OCI-LY1 (cell line): ENCODE results near the gene KCP.

ENCODE experiments used
- H2AFZ ChIP-seq: fragments of 200-600 bp; sonication (generic), shearing (Covaris generic); 2 replicates; pipeline ENCODE4 v1.6.0; 2014; ENCODE audit warnings: antibody characterized with exemption, mild to moderate bottlenecking, low read length
- H3F3A ChIP-seq: fragments of 200-600 bp; sonication (generic), shearing (Covaris generic); 2 replicates; pipeline ENCODE4 v1.6.0; 2014; ENCODE audit warnings: mild to moderate bottlenecking, antibody characterized with exemption, low read length, moderate library complexity; ENCODE audit not compliant: insufficient read depth
- H3K27ac ChIP-seq: fragments of 200-600 bp; sonication (generic); 2 replicates; pipeline ENCODE4 v1.5.1; 2014; ENCODE audit warnings: low read length, mixed run types, mild to moderate bottlenecking, low read depth; ENCODE audit not compliant: poor library complexity, severe bottlenecking
- H3K27me3 ChIP-seq: fragments of 200-600 bp; sonication (generic); 2 replicates; pipeline ENCODE4 v1.6.0; 2014; ENCODE audit warnings: antibody characterized with exemption, mild to moderate bottlenecking, low read length, moderate library complexity; ENCODE audit not compliant: insufficient read depth
- H3K36me3 ChIP-seq: fragments of 200-600 bp; sonication (generic); 2 replicates; pipeline ENCODE4 v1.6.1; 2014; ENCODE audit warnings: mild to moderate bottlenecking, antibody characterized with exemption, low read length, moderate library complexity, mixed read lengths; ENCODE audit not compliant: insufficient read depth
- H3K4me1 ChIP-seq: fragments of 200-600 bp; sonication (generic); 2 replicates; pipeline ENCODE4 v1.5.1; 2014; ENCODE audit warnings: mild to moderate bottlenecking, low read length, moderate library complexity; ENCODE audit not compliant: insufficient read depth, severe bottlenecking
- H3K4me2 ChIP-seq: fragments of 200-600 bp; sonication (generic), shearing (Covaris generic); 2 replicates; pipeline ENCODE4 v1.6.1; 2014; ENCODE audit warnings: low read length
- H3K4me3 ChIP-seq: fragments of 200-600 bp; sonication (generic); 2 replicates; pipeline ENCODE4 v1.5.1; 2014; ENCODE audit warnings: low read length, low read depth, mild to moderate bottlenecking, mixed read lengths; ENCODE audit not compliant: poor library complexity, severe bottlenecking
- H3K79me2 ChIP-seq: fragments of 200-600 bp; shearing (Covaris generic); 2 replicates; pipeline ENCODE4 v1.6.1; 2016; ENCODE audit warnings: mixed run types, low read length, mixed read lengths; ENCODE audit not compliant: insufficient read depth
- H3K9ac ChIP-seq: fragments of 200-600 bp; sonication (generic), shearing (Covaris generic); 2 replicates; pipeline ENCODE4 v1.6.1; 2014; ENCODE audit warnings: mild to moderate bottlenecking, low read length, mixed read lengths
- H3K9me2 ChIP-seq: fragments of 200-600 bp; sonication (generic), shearing (Covaris generic); 2 replicates; pipeline ENCODE4 v1.6.1; 2014; ENCODE audit warnings: low read depth, mild to moderate bottlenecking, low read length, mixed read lengths
- H3K9me3 ChIP-seq: fragments of 200-600 bp; shearing (Covaris generic); 2 replicates; pipeline ENCODE4 v1.6.1; 2014; ENCODE audit warnings: low read length, mixed read lengths
- H4K20me1 ChIP-seq: fragments of 200-600 bp; sonication (generic), shearing (Covaris generic); 2 replicates; pipeline ENCODE4 v1.6.0; 2016; ENCODE audit warnings: mild to moderate bottlenecking, low read length; ENCODE audit not compliant: insufficient read depth
- CTCF ChIP-seq: fragments of 200-600 bp; sonication (generic), shearing (Covaris generic); IDR thresholded peaks from 2 replicates; pipeline ENCODE4 v1.5.1; 2017; ENCODE audit warnings: mild to moderate bottlenecking, antibody characterized with exemption, low read length, moderate library complexity, mixed read lengths
- EZH2 ChIP-seq: fragments of 200-600 bp; sonication (generic), shearing (Covaris generic); IDR thresholded peaks from 2 replicates; pipeline ENCODE4 v1.8.0; 2017; ENCODE audit warnings: borderline replicate concordance, mixed run types, mild to moderate bottlenecking, antibody characterized with exemption, low read length, moderate library complexity, mixed read lengths

Gene KCP

GRCh38 chr7:128884561-128885369 lies 25.7 kb downstream of the KCP start:
- Histone ChIP-seq H4K20me1 (no peaks in the 10 kb centered on the region), H3K9ac (no peak overlapping the region), H3F3A (no peaks in the 10 kb centered on the region), H3K36me3 (no peaks in the 10 kb centered on the region), H3K4me3 (no peak overlapping the region), H3K4me1 (peaks cover 9% of the 10 kb centered on the region), H3K4me2 (no peak overlapping the region), H3K27me3 (no peaks in the 10 kb centered on the region; the same call in 1 of the 2 replicates), H3K79me2 (no peaks in the 10 kb centered on the region), H3K9me3 (no peaks in the 10 kb centered on the region), H2AFZ (peak overlapping the region; percentile 95; the same call in 1 of the 2 replicates), H3K9me2 (no peaks in the 10 kb centered on the region), H3K27ac (no peak overlapping the region)
- TF ChIP-seq EZH2 = no peak
- no peak for TF ChIP-seq CTCF

GRCh38 chr7:128883622-128884448 lies 26.7 kb downstream of the KCP start:
- Histone ChIP-seq H3K9ac (peak overlapping the region; percentile 66), H3K27ac (peak overlapping the region; percentile 4), H3K9me3 (no peaks in the 10 kb centered on the region), H3K27me3 (no peaks in the 10 kb centered on the region; the same call in 1 of the 2 replicates), H3K4me1 (peaks cover 9% of the 10 kb centered on the region), H3K9me2 (no peaks in the 10 kb centered on the region), H4K20me1 (no peaks in the 10 kb centered on the region), H3K36me3 (no peaks in the 10 kb centered on the region), H3F3A (no peaks in the 10 kb centered on the region), H3K4me2 (peak overlapping the region; percentile 71), H3K4me3 (peak overlapping the region; percentile 62), H2AFZ (peak overlapping the region; percentile 95), H3K79me2 (no peaks in the 10 kb centered on the region)
- TF ChIP-seq CTCF (peak; percentile 100), EZH2 (no peak)

GRCh38 chr7:128882134-128882533 lies 28.4 kb downstream of the KCP start:
- H3K27ac ChIP-seq = no peak overlapping the region
- H4K20me1 ChIP-seq = no peaks in the 10 kb centered on the region
- no peaks in the 10 kb centered on the region for H3K79me2 ChIP-seq
- no peaks in the 10 kb centered on the region for H3K9me3 ChIP-seq
- TF ChIP-seq EZH2 (no peak), CTCF (no peak)
- no peak overlapping the region for H2AFZ ChIP-seq
- no peak overlapping the region for H3K4me2 ChIP-seq
- no peaks in the 10 kb centered on the region for H3F3A ChIP-seq
- no peaks in the 10 kb centered on the region for H3K27me3 ChIP-seq
- no peak overlapping the region for H3K4me3 ChIP-seq
- H3K36me3 ChIP-seq = no peaks in the 10 kb centered on the region
- no peaks in the 10 kb centered on the region for H3K9me2 ChIP-seq
- H3K4me1 ChIP-seq = peaks cover 9% of the 10 kb centered on the region
- no peak overlapping the region for H3K9ac ChIP-seq
